HL-60 (cell line): ENCODE data around the gene CCL26.

Source experiments
- CTCF ChIP-seq: IDR thresholded peaks from one replicate; pipeline ENCODE4 v1.5.1; 2011; ENCODE audit warnings: low read length, control low read depth, inconsistent platforms; ENCODE audit not compliant: insufficient read depth
- POLR2AphosphoS5 ChIP-seq: IDR thresholded peaks from 2 replicates; pipeline ENCODE4 v1.6.1; 2012; ENCODE audit warnings: low read depth

- TF ChIP-seq POLR2AphosphoS5 (no peak), CTCF (no peak)
These were observed 31.0 kb downstream of the CCL26 start for GRCh38 chr7:75740846-75741497.
